SK-N-MC (cell line): ENCODE results near the gene CHRNB2.

Experiments
- EZH2 ChIP-seq: fragments of 200-600 bp; sonication (generic); IDR thresholded peaks from one replicate; pipeline ENCODE4 v1.6.1; 2017; ENCODE audit warnings: antibody characterized with exemption
- FOXP2 ChIP-seq: optimal IDR thresholded peaks from 2 replicates; pipeline ENCODE3; 2011; ENCODE audit warnings: mild to moderate bottlenecking, moderate library complexity; ENCODE audit not compliant: insufficient read depth; ENCODE audit errors: extremely low read length, control extremely low read depth
- POLR2AphosphoS5 ChIP-seq: IDR thresholded peaks from 2 replicates; pipeline ENCODE4 v1.6.1; 2012; ENCODE audit warnings: mild to moderate bottlenecking, low read depth, low read length, borderline replicate concordance

DNA sequence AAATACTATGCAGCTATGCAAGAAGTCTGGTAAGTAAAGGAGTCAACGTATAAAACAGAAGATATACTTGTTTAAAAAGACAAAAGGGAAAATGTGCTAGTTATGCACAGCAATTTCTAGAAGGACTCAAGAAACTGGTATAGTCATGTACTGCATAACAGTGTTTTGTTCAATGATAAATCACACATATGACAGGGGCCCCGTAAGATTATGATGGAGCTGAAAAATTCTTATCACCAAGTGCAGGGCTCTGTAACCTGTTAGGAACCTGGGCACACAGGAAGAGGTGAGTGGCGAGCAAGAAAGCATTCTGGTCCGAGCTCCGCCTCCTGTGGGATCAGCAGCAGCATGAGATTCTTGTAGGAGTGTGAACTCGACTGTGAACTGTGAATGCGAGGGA is 27.2 kb downstream of the CHRNB2 start:
- TF ChIP-seq POLR2AphosphoS5 = no peak
- TF ChIP-seq EZH2 = no peak
- TF ChIP-seq FOXP2 = no peak
